Measurements from ENCODE around the gene GRB14. TPM values are rescaled to one million over a fixed set of nuclear protein-coding genes. Genes with fewer than 3 reads are reported as not detected.
A peak's percentile ranks its signal among the peaks of the same experiment; 100 is the strongest.

GRB14 gene
- total and polyA plus RNA-seq, 2 of the 13 experiments (the other 11 are each of a cell fraction or from before 2014, with no cell fraction given), result 4.6 to 5.8 TPM

DNA sequence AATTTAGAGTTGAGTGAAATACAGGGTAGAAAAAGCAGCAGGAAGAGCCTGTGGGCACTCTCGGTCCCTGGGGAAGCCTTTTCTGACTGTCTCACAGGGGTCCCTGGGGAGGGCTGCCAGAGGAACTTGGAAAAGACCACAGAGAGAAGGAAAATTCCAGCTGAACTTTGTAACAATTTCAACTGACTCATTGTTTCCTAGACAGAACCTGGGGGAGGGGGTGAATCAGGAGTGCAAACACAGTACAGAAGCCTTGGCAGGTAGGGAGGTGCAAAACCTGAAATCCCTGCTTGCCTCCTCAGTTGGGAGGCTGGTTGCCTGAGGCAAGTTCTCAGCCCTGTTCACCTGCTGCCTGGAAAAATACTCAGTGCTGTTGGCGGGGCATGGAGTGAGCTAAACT, 106.8 kb downstream of the GRB14 start (continued):
- TF ChIP-seq NFIB (CRISPR knock-in tag; IDR thresholded peaks at IDR 0.05; ENCODE audit: borderline replicate concordance) (0 out of 2 replicates have a peak, but pooled peaks have one; percentile 23), JUND (CRISPR knock-in tag; IDR thresholded peaks at IDR 0.05) (peak; percentile 81), ZBTB7B (CRISPR knock-in tag; IDR thresholded peaks at IDR 0.05) (peak; percentile 74; the same call in 1 of the 2 replicates), ZEB1 (IDR thresholded peaks at IDR 0.05; ENCODE audit: insufficient replicate concordance, low read depth) (peak; percentile 75), KAT2B (IDR thresholded peaks at IDR 0.05; ENCODE audit: borderline replicate concordance, low read depth, low read length) (no peak), ZNF501 (CRISPR knock-in tag; IDR thresholded peaks at IDR 0.05) (peak; percentile 27; the same call in 1 of the 2 replicates), SAP130 (CRISPR knock-in tag; IDR thresholded peaks at IDR 0.05; ENCODE audit: low read depth) (no peak), GZF1 (CRISPR knock-in tag; IDR thresholded peaks at IDR 0.05) (0 out of 2 replicates have a peak, but pooled peaks have one; percentile 16), JUNB (CRISPR knock-in tag; IDR thresholded peaks at IDR 0.05; ENCODE audit: borderline replicate concordance) (peak; percentile 65; the same call in 1 of the 2 replicates), SOX5 (CRISPR knock-in tag; IDR thresholded peaks at IDR 0.05; ENCODE audit: borderline replicate concordance) (peak; percentile 54; the same call in 1 of the 2 replicates)
- TF ChIP-seq, protein P1, sequence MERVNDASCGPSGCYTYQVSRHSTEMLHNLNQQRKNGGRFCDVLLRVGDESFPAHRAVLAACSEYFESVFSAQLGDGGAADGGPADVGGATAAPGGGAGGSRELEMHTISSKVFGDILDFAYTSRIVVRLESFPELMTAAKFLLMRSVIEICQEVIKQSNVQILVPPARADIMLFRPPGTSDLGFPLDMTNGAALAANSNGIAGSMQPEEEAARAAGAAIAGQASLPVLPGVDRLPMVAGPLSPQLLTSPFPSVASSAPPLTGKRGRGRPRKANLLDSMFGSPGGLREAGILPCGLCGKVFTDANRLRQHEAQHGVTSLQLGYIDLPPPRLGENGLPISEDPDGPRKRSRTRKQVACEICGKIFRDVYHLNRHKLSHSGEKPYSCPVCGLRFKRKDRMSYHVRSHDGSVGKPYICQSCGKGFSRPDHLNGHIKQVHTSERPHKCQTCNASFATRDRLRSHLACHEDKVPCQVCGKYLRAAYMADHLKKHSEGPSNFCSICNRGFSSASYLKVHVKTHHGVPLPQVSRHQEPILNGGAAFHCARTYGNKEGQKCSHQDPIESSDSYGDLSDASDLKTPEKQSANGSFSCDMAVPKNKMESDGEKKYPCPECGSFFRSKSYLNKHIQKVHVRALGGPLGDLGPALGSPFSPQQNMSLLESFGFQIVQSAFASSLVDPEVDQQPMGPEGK (CRISPR knock-in tag; IDR thresholded peaks at IDR 0.05), result peak; percentile 41; the same call in 1 of the 2 replicates
- TF ChIP-seq, protein P2, sequence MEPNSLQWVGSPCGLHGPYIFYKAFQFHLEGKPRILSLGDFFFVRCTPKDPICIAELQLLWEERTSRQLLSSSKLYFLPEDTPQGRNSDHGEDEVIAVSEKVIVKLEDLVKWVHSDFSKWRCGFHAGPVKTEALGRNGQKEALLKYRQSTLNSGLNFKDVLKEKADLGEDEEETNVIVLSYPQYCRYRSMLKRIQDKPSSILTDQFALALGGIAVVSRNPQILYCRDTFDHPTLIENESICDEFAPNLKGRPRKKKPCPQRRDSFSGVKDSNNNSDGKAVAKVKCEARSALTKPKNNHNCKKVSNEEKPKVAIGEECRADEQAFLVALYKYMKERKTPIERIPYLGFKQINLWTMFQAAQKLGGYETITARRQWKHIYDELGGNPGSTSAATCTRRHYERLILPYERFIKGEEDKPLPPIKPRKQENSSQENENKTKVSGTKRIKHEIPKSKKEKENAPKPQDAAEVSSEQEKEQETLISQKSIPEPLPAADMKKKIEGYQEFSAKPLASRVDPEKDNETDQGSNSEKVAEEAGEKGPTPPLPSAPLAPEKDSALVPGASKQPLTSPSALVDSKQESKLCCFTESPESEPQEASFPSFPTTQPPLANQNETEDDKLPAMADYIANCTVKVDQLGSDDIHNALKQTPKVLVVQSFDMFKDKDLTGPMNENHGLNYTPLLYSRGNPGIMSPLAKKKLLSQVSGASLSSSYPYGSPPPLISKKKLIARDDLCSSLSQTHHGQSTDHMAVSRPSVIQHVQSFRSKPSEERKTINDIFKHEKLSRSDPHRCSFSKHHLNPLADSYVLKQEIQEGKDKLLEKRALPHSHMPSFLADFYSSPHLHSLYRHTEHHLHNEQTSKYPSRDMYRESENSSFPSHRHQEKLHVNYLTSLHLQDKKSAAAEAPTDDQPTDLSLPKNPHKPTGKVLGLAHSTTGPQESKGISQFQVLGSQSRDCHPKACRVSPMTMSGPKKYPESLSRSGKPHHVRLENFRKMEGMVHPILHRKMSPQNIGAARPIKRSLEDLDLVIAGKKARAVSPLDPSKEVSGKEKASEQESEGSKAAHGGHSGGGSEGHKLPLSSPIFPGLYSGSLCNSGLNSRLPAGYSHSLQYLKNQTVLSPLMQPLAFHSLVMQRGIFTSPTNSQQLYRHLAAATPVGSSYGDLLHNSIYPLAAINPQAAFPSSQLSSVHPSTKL (CRISPR knock-in tag; IDR thresholded peaks at IDR 0.05), result peak; percentile 75
- TF ChIP-seq, protein P3, sequence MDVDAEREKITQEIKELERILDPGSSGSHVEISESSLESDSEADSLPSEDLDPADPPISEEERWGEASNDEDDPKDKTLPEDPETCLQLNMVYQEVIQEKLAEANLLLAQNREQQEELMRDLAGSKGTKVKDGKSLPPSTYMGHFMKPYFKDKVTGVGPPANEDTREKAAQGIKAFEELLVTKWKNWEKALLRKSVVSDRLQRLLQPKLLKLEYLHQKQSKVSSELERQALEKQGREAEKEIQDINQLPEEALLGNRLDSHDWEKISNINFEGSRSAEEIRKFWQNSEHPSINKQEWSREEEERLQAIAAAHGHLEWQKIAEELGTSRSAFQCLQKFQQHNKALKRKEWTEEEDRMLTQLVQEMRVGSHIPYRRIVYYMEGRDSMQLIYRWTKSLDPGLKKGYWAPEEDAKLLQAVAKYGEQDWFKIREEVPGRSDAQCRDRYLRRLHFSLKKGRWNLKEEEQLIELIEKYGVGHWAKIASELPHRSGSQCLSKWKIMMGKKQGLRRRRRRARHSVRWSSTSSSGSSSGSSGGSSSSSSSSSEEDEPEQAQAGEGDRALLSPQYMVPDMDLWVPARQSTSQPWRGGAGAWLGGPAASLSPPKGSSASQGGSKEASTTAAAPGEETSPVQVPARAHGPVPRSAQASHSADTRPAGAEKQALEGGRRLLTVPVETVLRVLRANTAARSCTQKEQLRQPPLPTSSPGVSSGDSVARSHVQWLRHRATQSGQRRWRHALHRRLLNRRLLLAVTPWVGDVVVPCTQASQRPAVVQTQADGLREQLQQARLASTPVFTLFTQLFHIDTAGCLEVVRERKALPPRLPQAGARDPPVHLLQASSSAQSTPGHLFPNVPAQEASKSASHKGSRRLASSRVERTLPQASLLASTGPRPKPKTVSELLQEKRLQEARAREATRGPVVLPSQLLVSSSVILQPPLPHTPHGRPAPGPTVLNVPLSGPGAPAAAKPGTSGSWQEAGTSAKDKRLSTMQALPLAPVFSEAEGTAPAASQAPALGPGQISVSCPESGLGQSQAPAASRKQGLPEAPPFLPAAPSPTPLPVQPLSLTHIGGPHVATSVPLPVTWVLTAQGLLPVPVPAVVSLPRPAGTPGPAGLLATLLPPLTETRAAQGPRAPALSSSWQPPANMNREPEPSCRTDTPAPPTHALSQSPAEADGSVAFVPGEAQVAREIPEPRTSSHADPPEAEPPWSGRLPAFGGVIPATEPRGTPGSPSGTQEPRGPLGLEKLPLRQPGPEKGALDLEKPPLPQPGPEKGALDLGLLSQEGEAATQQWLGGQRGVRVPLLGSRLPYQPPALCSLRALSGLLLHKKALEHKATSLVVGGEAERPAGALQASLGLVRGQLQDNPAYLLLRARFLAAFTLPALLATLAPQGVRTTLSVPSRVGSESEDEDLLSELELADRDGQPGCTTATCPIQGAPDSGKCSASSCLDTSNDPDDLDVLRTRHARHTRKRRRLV (CRISPR knock-in tag; IDR thresholded peaks at IDR 0.05), result no peak
- TF ChIP-seq, protein P4, sequence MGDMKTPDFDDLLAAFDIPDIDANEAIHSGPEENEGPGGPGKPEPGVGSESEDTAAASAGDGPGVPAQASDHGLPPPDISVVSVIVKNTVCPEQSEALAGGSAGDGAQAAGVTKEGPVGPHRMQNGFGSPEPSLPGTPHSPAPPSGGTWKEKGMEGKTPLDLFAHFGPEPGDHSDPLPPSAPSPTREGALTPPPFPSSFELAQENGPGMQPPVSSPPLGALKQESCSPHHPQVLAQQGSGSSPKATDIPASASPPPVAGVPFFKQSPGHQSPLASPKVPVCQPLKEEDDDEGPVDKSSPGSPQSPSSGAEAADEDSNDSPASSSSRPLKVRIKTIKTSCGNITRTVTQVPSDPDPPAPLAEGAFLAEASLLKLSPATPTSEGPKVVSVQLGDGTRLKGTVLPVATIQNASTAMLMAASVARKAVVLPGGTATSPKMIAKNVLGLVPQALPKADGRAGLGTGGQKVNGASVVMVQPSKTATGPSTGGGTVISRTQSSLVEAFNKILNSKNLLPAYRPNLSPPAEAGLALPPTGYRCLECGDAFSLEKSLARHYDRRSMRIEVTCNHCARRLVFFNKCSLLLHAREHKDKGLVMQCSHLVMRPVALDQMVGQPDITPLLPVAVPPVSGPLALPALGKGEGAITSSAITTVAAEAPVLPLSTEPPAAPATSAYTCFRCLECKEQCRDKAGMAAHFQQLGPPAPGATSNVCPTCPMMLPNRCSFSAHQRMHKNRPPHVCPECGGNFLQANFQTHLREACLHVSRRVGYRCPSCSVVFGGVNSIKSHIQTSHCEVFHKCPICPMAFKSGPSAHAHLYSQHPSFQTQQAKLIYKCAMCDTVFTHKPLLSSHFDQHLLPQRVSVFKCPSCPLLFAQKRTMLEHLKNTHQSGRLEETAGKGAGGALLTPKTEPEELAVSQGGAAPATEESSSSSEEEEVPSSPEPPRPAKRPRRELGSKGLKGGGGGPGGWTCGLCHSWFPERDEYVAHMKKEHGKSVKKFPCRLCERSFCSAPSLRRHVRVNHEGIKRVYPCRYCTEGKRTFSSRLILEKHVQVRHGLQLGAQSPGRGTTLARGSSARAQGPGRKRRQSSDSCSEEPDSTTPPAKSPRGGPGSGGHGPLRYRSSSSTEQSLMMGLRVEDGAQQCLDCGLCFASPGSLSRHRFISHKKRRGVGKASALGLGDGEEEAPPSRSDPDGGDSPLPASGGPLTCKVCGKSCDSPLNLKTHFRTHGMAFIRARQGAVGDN (CRISPR knock-in tag; IDR thresholded peaks at IDR 0.05), result peak; percentile 45; the same call in 1 of the 2 replicates
